GM21619 (cell line): ENCODE data around the gene SPON1.
"Not testable (repeated sequence)": the region's sequence is repeated elsewhere in the genome, so short reads cannot be mapped to it uniquely, and the experiment has no call there.

Source experiments
- ATAC-seq: cut with Tn5 transposase; IDR thresholded peaks from one replicate; pipeline ENCODE4 v1.9.1; 2021; ENCODE audit not compliant: unreplicated experiment

SPON1 gene

GRCh38 chr11:14261066-14261465, 298.5 kb downstream of the SPON1 start:
- no peak for ATAC-seq

- no peak for ATAC-seq
Observed at GRCh38 chr11:14262271-14262846, 299.8 kb downstream of the SPON1 start.

- no peak for ATAC-seq
Observed at GRCh38 chr11:14264966-14265365, 302.4 kb downstream of the SPON1 start.

- no peak for ATAC-seq
Observed at GRCh38 chr11:14266622-14267021, 304.1 kb downstream of the SPON1 start.

- no peak for ATAC-seq
Observed at GRCh38 chr11:14267861-14268635, 305.5 kb downstream of the SPON1 start.

GRCh38 chr11:14269692-14270573, 307.4 kb downstream of the SPON1 start:
- peak; percentile 38 for ATAC-seq

GRCh38 chr11:14270690-14271542, 308.4 kb downstream of the SPON1 start:
- ATAC-seq, result peak; percentile 74

- no peak for ATAC-seq
Observed at GRCh38 chr11:14273895-14274294, 311.4 kb downstream of the SPON1 start.

GRCh38 chr11:14275076-14275475, 312.6 kb downstream of the SPON1 start:
- no peak for ATAC-seq

GRCh38 chr11:14278869-14279268, 316.3 kb downstream of the SPON1 start:
- not testable (repeated sequence) for ATAC-seq

GRCh38 chr11:14288189-14288935, 325.8 kb downstream of the SPON1 start:
- no peak for ATAC-seq

GRCh38 chr11:14290422-14290821, 327.9 kb downstream of the SPON1 start:
- no peak for ATAC-seq

- no peak for ATAC-seq
Observed at GRCh38 chr11:14299921-14300320, 337.4 kb downstream of the SPON1 start.

- ATAC-seq, result peak; percentile 80
Observed at GRCh38 chr11:14300661-14301304, 338.3 kb downstream of the SPON1 start.

GRCh38 chr11:14304601-14305000, 342.1 kb downstream of the SPON1 start:
- ATAC-seq, result no peak

GRCh38 chr11:14305649-14306048, 343.1 kb downstream of the SPON1 start:
- no peak for ATAC-seq

GRCh38 chr11:14306481-14306880, 344.0 kb downstream of the SPON1 start:
- no peak for ATAC-seq

GRCh38 chr11:14308114-14308896, 345.8 kb downstream of the SPON1 start:
- peak; percentile 35 for ATAC-seq

- ATAC-seq, result peak; percentile 47
Observed at GRCh38 chr11:14308897-14309387, 346.4 kb downstream of the SPON1 start.
